Measurements from ENCODE around the gene TMEM161B. TPM values are rescaled to one million over a fixed set of nuclear protein-coding genes. Genes with fewer than 3 reads are reported as not detected.
"Not testable (repeated sequence)": the region's sequence is repeated elsewhere in the genome, so short reads cannot be mapped to it uniquely, and the experiment has no call there.

The TMEM161B gene
- total RNA-seq, 1 donor = 24.8 TPM

- no peaks in the 10 kb centered on the region for H3K9me3 ChIP-seq (ENCODE audit: low read depth, low read length)
- H3K4me3 ChIP-seq (ENCODE audit: low read length) = no peak overlapping the region
Measured at GRCh38 chr5:88235828-88236227, 32.8 kb downstream of the TMEM161B start.

GRCh38 chr5:88235346-88235745 is 33.3 kb downstream of the TMEM161B start:
- H3K4me3 ChIP-seq (ENCODE audit: low read length) = no peak overlapping the region
- H3K4me1 ChIP-seq (ENCODE audit: insufficient read depth, low read length) = no peaks in the 10 kb centered on the region
- H3K9me3 ChIP-seq (ENCODE audit: low read depth, low read length) = no peaks in the 10 kb centered on the region
- H3K27me3 ChIP-seq (ENCODE audit: insufficient read depth, low read length) = no peaks in the 10 kb centered on the region

More at GRCh38 chr5:88235828-88236227, 32.8 kb downstream of the TMEM161B start:
- H3K27me3 ChIP-seq (ENCODE audit: insufficient read depth, low read length) = no peaks in the 10 kb centered on the region
- H3K4me1 ChIP-seq (ENCODE audit: insufficient read depth, low read length) = no peaks in the 10 kb centered on the region

- Histone ChIP-seq H3K4me1 (ENCODE audit: insufficient read depth, low read length) (no peaks in the 10 kb centered on the region), H3K4me3 (ENCODE audit: low read length) (no peak overlapping the region), H3K27me3 (ENCODE audit: insufficient read depth, low read length) (no peaks in the 10 kb centered on the region), H3K9me3 (ENCODE audit: low read depth, low read length) (no peaks in the 10 kb centered on the region)
Measured at GRCh38 chr5:88230546-88231066, 38.0 kb downstream of the TMEM161B start.

GRCh38 chr5:88226881-88227450 is 41.7 kb downstream of the TMEM161B start:
- Histone ChIP-seq H3K27me3 (ENCODE audit: insufficient read depth, low read length) (no peaks in the 10 kb centered on the region), H3K4me3 (ENCODE audit: low read length) (no peak overlapping the region), H3K4me1 (ENCODE audit: insufficient read depth, low read length) (no peaks in the 10 kb centered on the region), H3K9me3 (ENCODE audit: low read depth, low read length) (no peaks in the 10 kb centered on the region)

DNA sequence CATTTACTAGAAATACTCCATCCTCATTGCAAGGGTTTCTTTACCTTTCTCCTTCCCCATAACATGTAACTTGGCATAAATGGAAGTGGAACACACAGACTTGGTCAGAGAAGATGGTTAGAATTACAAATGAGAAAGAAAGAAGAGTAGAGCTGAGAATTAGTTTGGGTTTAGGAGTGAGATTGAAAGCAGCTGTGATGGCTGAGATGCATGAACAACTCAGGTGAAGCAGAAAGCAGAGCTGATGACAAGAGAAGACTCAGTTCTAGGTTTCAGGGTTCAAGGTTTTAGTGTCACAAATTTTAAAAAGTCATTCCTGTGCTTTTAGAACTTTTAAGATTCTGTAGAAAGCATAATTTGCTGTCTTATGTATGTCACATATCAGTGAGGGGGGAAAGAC is 54.0 kb downstream of the TMEM161B start:
- Histone ChIP-seq H3K4me3 (ENCODE audit: low read length) (no peak overlapping the region), H3K4me1 (ENCODE audit: insufficient read depth, low read length) (no peaks in the 10 kb centered on the region), H3K9me3 (ENCODE audit: low read depth, low read length) (no peaks in the 10 kb centered on the region), H3K27me3 (ENCODE audit: insufficient read depth, low read length) (no peaks in the 10 kb centered on the region)

GRCh38 chr5:88207575-88207974 is 61.1 kb downstream of the TMEM161B start:
- Histone ChIP-seq H3K9me3 (ENCODE audit: low read depth, low read length) (no peaks in the 10 kb centered on the region), H3K4me1 (ENCODE audit: insufficient read depth, low read length) (no peaks in the 10 kb centered on the region), H3K27me3 (ENCODE audit: insufficient read depth, low read length) (no peaks in the 10 kb centered on the region), H3K4me3 (ENCODE audit: low read length) (no peak overlapping the region)

DNA sequence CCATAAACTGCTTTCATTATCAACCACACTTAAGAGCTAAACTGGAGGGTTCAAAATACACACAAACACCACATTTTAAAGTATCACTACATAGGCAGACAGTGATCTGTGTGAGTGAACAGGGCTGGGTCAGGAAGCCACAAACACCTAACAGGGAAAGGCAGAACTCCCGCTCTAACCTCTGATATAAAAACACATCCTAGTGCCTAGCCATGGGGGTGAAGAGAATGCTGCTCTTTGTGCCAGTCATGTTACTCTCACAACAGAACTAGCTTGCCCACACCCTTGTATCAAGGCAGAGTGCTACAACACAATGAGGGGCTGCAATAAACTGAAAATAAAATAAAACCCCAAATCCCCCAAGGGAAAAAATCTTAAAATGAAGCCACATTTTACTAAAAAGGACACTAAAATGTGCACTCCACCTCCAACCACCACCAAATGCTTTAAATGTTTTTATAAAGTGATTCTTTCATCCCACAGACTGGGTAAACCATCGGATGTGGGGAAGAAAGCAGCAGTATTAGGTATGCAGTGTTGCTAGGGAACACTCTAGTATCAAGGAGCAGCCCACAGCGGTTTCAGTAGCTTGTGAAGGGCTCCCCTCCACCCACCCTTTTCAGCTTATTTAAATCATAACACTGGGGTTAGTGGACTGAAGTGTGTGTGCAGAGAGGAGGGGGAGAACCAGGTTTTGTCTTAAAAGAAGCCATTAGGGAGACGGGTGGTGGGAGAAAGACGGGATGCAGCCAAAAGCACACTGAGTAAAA is 64.5 kb downstream of the TMEM161B start:
- Histone ChIP-seq H3K9me3 (ENCODE audit: low read depth, low read length) (no peaks in the 10 kb centered on the region), H3K27me3 (ENCODE audit: insufficient read depth, low read length) (no peaks in the 10 kb centered on the region), H3K4me3 (ENCODE audit: low read length) (no peak overlapping the region), H3K4me1 (ENCODE audit: insufficient read depth, low read length) (no peaks in the 10 kb centered on the region)

DNA sequence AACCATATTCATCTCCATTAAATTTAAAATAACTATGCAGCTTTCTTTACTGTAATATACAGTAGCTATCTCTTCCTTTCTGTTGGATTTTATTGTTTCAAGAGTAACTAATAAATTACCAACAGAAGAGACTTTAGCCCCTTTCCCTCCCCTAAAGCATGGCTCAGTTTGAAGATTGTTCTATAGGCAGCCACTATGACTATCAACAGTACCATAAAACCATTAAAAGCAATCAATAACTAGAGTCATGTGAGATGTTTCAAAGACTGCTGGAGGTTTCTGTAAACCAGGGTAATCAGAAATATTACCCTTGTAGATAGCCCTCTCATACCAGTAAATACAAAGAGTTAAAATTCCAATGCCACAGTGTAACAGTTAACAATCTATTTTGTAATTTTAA is 73.0 kb downstream of the TMEM161B start:
- no peaks in the 10 kb centered on the region for H3K4me1 ChIP-seq (ENCODE audit: insufficient read depth, low read length)
- no peaks in the 10 kb centered on the region for H3K27me3 ChIP-seq (ENCODE audit: insufficient read depth, low read length)
- H3K9me3 ChIP-seq (ENCODE audit: low read depth, low read length) = peaks cover 13% of the 10 kb centered on the region
- H3K4me3 ChIP-seq (ENCODE audit: low read length) = no peak overlapping the region

DNA sequence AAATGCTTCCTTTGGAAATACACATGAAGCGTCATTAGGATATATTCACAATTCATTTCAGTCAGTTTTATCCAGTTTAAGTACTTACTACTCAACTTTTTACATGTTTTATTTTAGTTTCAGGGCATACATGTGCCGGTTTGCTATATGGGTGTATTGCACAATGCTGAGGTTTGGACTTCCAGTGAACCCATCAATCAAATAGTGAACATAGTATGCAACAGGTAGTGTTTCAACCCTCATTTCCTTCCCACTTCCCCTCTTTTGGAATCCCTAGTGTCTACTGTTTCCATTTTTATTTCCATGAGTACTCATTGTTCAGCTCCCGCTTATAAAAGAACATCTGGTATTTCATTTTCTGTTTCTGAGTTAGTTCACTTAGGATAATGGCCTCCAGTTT is 74.7 kb downstream of the TMEM161B start:
- no peak overlapping the region for H3K4me3 ChIP-seq (ENCODE audit: low read length)
- H3K9me3 ChIP-seq (ENCODE audit: low read depth, low read length) = peaks cover 23% of the 10 kb centered on the region
- H3K27me3 ChIP-seq (ENCODE audit: insufficient read depth, low read length) = no peaks in the 10 kb centered on the region
- H3K4me1 ChIP-seq (ENCODE audit: insufficient read depth, low read length) = no peaks in the 10 kb centered on the region

- H3K4me1 ChIP-seq (ENCODE audit: insufficient read depth, low read length) = no peaks in the 10 kb centered on the region
- no peaks in the 10 kb centered on the region for H3K27me3 ChIP-seq (ENCODE audit: insufficient read depth, low read length)
- H3K4me3 ChIP-seq (ENCODE audit: low read length) = no peak overlapping the region
- H3K9me3 ChIP-seq (ENCODE audit: low read depth, low read length) = peaks cover 55% of the 10 kb centered on the region
Measured at GRCh38 chr5:88190106-88190834, 78.4 kb downstream of the TMEM161B start.

DNA sequence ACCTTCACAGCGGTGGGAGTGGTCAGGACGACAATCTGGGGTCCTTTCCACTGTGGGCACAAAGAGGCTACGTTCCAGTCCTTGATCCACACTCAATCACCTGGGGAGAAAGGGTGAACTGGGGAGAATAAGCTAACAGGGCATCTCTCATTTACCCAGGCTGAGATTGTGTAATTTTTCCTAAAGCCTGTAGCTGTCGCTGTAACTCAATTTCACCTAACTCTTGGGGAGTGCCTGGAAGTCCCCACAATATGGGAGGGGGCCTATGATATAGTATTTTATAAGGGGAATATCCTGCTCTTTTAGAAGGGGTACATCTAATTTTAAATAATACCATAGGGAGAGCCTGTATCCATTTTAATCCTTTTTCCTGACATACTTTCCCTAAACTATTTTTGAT is 79.2 kb downstream of the TMEM161B start:
- not testable (repeated sequence) for H3K4me3 ChIP-seq (ENCODE audit: low read length); H3K27me3 ChIP-seq (ENCODE audit: insufficient read depth, low read length); H3K4me1 ChIP-seq (ENCODE audit: insufficient read depth, low read length)
- H3K9me3 ChIP-seq (ENCODE audit: low read depth, low read length) = peaks cover 55% of the 10 kb centered on the region

GRCh38 chr5:88188458-88189132 is 80.0 kb downstream of the TMEM161B start:
- H3K9me3 ChIP-seq (ENCODE audit: low read depth, low read length) = peaks cover 55% of the 10 kb centered on the region
- no peaks in the 10 kb centered on the region for H3K4me1 ChIP-seq (ENCODE audit: insufficient read depth, low read length)
- H3K4me3 ChIP-seq (ENCODE audit: low read length) = no peak overlapping the region
- no peaks in the 10 kb centered on the region for H3K27me3 ChIP-seq (ENCODE audit: insufficient read depth, low read length)

DNA sequence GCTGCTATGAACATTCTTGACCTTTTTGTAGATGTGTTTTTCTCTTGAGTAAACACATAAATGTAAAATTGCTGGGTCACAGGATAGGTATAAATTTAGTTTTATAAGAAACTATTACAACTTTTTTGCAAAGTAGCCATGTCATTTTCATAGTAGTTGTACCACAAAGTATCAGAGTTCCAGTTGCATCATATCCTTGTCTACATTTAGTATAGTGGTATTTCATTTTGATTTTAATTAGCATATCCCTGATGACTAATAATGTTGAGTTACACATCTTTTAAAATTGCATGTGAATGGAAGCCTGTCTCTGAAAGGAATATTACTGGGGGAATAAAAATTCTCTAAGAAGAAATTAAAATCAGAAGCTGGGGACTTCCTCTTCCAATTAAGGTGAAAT is 85.4 kb downstream of the TMEM161B start:
- Histone ChIP-seq H3K4me1 (ENCODE audit: insufficient read depth, low read length) (no peaks in the 10 kb centered on the region), H3K4me3 (ENCODE audit: low read length) (no peak overlapping the region), H3K9me3 (ENCODE audit: low read depth, low read length) (peaks cover 26% of the 10 kb centered on the region), H3K27me3 (ENCODE audit: insufficient read depth, low read length) (no peaks in the 10 kb centered on the region)

GRCh38 chr5:88177486-88177885 is 91.2 kb downstream of the TMEM161B start:
- H3K27me3 ChIP-seq (ENCODE audit: insufficient read depth, low read length); H3K4me3 ChIP-seq (ENCODE audit: low read length); H3K9me3 ChIP-seq (ENCODE audit: low read depth, low read length): not testable (repeated sequence)

More at GRCh38 chr5:88177486-88177885, 91.2 kb downstream of the TMEM161B start:
- H3K4me1 ChIP-seq (ENCODE audit: insufficient read depth, low read length) = not testable (repeated sequence)
